ENCODE results near the gene MACROD2. TPM values are rescaled to one million over a fixed set of nuclear protein-coding genes. Genes with fewer than 3 reads are reported as not detected.
"Not testable (repeated sequence)": the region's sequence is repeated elsewhere in the genome, so short reads cannot be mapped to it uniquely, and the experiment has no call there.

Gene MACROD2
- total RNA-seq, 4 donors from 2014 or later, result 10.0 to 24.0 (median 17.0) TPM

DNA sequence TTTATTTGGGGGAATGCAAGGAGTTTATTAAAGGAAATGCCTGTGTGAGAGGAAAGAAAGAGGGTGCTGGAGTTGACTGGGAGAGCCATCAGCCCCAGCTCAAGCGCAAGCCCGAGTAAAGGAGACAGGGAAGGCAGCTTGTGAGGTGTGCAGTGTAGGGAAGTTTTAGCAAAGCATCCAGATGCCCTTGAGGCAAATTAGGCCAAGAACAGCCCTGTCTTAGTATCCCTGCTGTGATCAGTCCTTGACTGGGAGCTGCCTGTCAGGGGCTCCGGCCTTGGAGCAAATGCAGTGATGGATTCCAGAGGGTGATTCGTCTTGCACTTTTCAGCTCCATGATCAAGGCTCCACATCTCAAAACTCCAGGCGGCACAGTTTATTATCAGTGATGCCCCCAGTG, 2016.2 kb downstream of the MACROD2 start:
- intact Hi-C loops (cut with DNase I; ENCODE audit: low total_unique reads), result no loop called here
- no peak for DNase-seq (ENCODE audit: low spot score in 2 of 2)
- H3K4me3 ChIP-seq (ENCODE audit: low read depth, poor library complexity, severe bottlenecking), result no peak overlapping the region
- no peak for TF ChIP-seq CTCF (IDR thresholded peaks at IDR 0.05)
- TF ChIP-seq POLR2A (IDR thresholded peaks at IDR 0.05), result no peak
- 90 to 93% methylated on average over 5 of the region's 5 CpGs for WGBS, 2 donors

DNA sequence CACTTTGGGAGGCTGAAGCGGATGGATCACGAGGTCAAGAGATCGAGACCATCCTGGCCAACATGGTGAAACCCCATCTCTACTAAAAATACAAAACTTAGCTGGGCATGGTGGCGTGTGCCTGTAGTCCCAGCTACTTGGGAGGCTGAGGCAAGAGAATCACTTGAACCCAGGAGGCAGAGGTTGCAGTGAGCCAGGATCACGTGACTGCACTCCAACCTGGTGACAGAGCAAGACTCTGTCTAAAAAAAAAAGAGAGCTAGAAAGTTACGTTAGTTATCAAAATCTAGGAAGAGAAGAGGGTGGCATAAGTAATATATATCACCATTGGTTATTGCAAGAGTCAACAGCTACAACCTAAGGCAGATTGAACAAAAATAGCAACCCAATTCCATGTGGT, 2017.6 kb downstream of the MACROD2 start:
- intact Hi-C loops (cut with DNase I; ENCODE audit: low total_unique reads); DNase-seq (ENCODE audit: low spot score in 2 of 2); H3K4me3 ChIP-seq (ENCODE audit: low read depth, poor library complexity, severe bottlenecking): not testable (repeated sequence)
- 81 to 94% methylated on average over 6 of the region's 6 CpGs for WGBS, 2 donors

DNA sequence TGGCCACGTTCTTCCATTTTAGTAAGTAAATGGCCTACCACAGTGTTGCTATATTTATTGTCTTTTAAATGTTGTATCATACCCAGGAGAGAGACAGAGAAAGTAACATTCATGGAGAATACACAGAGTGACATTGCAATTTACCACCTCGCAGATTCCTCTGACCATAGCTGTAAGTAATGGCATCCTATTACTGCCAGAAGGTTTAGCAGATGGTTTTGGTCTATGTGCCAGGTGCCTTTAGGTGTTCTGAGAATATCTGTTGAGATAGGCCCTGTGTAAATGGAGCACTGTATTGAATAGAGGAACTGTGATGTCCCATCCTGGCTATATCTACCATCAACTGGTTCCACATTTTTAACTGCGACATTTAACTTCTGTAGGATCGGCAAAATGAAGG, 2018.3 kb downstream of the MACROD2 start:
- intact Hi-C loops (cut with DNase I; ENCODE audit: low total_unique reads), result no loop called here
- TF ChIP-seq POLR2A (IDR thresholded peaks at IDR 0.05) (no peak), CTCF (IDR thresholded peaks at IDR 0.05) (no peak)
- no peak for DNase-seq (ENCODE audit: low spot score in 2 of 2)
- no peak overlapping the region for H3K4me3 ChIP-seq (ENCODE audit: low read depth, poor library complexity, severe bottlenecking)
- whole genome bisulfite sequencing, 2 donors, result 93 to 97% methylated on average over 4 of the region's 4 CpGs

GRCh38 chr20:16014436-16014835, 2019.1 kb downstream of the MACROD2 start:
- DNase-seq (ENCODE audit: low spot score in 2 of 2), result no peak
- whole genome bisulfite sequencing, 2 donors, result 84 to 85% methylated on average over 2 of the region's 2 CpGs
- no peak for TF ChIP-seq CTCF (IDR thresholded peaks at IDR 0.05)
- TF ChIP-seq POLR2A (IDR thresholded peaks at IDR 0.05), result no peak
- intact Hi-C loops (cut with DNase I; ENCODE audit: low total_unique reads), result no loop called here
- H3K4me3 ChIP-seq (ENCODE audit: low read depth, poor library complexity, severe bottlenecking), result no peak overlapping the region

- 83 to 87% methylated on average over 1 of the region's 1 CpG for WGBS, 2 donors
- H3K4me3 ChIP-seq (ENCODE audit: low read depth, poor library complexity, severe bottlenecking), result no peak overlapping the region
- intact Hi-C loops (cut with DNase I; ENCODE audit: low total_unique reads), result no loop called here
- no peak for TF ChIP-seq POLR2A (IDR thresholded peaks at IDR 0.05)
- no peak for TF ChIP-seq CTCF (IDR thresholded peaks at IDR 0.05)
- no peak for DNase-seq (ENCODE audit: low spot score in 2 of 2)
These were observed 2022.3 kb downstream of the MACROD2 start for GRCh38 chr20:16017656-16018055.

DNA sequence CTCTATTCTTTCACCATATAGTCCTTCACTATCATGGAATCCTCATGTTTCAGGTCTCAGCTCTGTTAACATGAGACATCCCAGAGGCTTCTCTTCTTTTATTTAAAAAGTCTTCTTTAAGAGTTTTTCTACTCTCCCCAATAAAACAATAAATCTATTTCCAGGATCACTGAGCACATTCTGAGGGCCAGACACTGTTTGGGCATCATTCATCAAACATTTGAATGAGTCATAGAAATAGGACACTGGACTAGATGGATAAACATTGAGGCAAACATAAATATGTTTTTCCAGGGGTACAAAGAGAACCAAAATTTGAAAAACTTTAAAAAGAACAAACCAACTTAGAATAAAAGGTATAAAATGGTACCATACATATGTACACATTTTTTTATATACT, 2023.6 kb downstream of the MACROD2 start:
- intact Hi-C loops (cut with DNase I; ENCODE audit: low total_unique reads), result no loop called here
- TF ChIP-seq POLR2A (IDR thresholded peaks at IDR 0.05), result no peak
- TF ChIP-seq CTCF (IDR thresholded peaks at IDR 0.05), result no peak

More for the DNA sequence above, 2023.6 kb downstream of the MACROD2 start:
- no peak for DNase-seq (ENCODE audit: low spot score in 2 of 2)
- no peak overlapping the region for H3K4me3 ChIP-seq (ENCODE audit: low read depth, poor library complexity, severe bottlenecking)
